ENCODE data around the gene FBXO38.

DNA sequence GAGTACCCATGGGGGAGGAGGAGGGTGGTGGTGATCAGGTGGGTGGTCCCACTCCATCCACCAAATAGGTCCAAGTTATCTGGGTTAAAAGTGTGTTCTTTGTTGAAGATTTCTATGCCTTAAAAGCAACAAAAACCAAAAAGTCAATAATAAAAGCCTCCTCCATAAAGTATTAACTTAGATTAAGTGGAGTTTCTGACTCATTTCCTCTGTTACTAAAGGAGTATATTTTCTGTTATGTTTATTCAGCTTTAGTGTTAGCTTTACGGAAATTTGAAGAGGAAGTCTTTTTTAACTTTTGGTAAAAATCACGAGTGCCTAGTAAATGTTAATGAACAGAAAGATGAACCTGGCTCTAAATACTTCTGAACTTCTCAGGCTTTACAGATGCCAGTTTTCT lies 17.8 kb downstream of the FBXO38 start:
- TF ChIP-seq, protein P1, sequence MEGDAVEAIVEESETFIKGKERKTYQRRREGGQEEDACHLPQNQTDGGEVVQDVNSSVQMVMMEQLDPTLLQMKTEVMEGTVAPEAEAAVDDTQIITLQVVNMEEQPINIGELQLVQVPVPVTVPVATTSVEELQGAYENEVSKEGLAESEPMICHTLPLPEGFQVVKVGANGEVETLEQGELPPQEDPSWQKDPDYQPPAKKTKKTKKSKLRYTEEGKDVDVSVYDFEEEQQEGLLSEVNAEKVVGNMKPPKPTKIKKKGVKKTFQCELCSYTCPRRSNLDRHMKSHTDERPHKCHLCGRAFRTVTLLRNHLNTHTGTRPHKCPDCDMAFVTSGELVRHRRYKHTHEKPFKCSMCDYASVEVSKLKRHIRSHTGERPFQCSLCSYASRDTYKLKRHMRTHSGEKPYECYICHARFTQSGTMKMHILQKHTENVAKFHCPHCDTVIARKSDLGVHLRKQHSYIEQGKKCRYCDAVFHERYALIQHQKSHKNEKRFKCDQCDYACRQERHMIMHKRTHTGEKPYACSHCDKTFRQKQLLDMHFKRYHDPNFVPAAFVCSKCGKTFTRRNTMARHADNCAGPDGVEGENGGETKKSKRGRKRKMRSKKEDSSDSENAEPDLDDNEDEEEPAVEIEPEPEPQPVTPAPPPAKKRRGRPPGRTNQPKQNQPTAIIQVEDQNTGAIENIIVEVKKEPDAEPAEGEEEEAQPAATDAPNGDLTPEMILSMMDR (IDR thresholded peaks at IDR 0.05) = no peak
- no peak for TF ChIP-seq REST (IDR thresholded peaks at IDR 0.05; ENCODE audit: insufficient read depth in 1 of 2, low read depth in 2 of 2, low read length in 1 of 2)
- no peak for TF ChIP-seq SIN3A (IDR thresholded peaks at IDR 0.05; ENCODE audit: borderline replicate concordance, insufficient read depth, low read depth, low read length)
- TF ChIP-seq POLR2AphosphoS5 (IDR thresholded peaks at IDR 0.05; ENCODE audit: low read depth, low read length) = no peak
- no peak for TF ChIP-seq TCF7L2 (IDR thresholded peaks at IDR 0.05; ENCODE audit: low read depth, low read length)

All from Panc1 (cell line).